Upper lobe of left lung (tissue), 4 donors: ENCODE measurements around the gene CMTM8.

Experiments used
- EP300 ChIP-seq, 4 donors: sonication (generic); formaldehyde crosslinking; IDR thresholded peaks; one replicate each; pipeline ENCODE4 v1.5.1; 2017; ENCODE audit warnings: antibody characterized with exemption in 4 of 4, control low read depth in 2 of 4
- POLR2A ChIP-seq, 4 donors: fragments of 450-650 bp; IDR thresholded peaks; one replicate each; pipeline ENCODE4 v1.5.1; 2016 to 2017; ENCODE audit warnings: antibody characterized with exemption in 4 of 4, mild to moderate bottlenecking in 2 of 4
- TF ChIP-seq, protein P1 (sequence below), 6 experiments: fragments of 450-650 bp in 4 of 6; fragments of 200-600 bp in 2 of 6; sonication (generic) in 2 of 6; IDR thresholded peaks; one replicate each; pipeline ENCODE4 v1.5.1; 2016 to 2019; ENCODE audit warnings: antibody characterized with exemption in 6 of 6

GRCh38 chr3:32302601-32303398 is 64.3 kb downstream of the CMTM8 start:
- no peak for TF ChIP-seq POLR2A (IDR thresholded peaks at IDR 0.05)
- TF ChIP-seq EP300 (IDR thresholded peaks at IDR 0.05) = peak in 1 of 4 donors; percentile 31
- TF ChIP-seq, protein P1, sequence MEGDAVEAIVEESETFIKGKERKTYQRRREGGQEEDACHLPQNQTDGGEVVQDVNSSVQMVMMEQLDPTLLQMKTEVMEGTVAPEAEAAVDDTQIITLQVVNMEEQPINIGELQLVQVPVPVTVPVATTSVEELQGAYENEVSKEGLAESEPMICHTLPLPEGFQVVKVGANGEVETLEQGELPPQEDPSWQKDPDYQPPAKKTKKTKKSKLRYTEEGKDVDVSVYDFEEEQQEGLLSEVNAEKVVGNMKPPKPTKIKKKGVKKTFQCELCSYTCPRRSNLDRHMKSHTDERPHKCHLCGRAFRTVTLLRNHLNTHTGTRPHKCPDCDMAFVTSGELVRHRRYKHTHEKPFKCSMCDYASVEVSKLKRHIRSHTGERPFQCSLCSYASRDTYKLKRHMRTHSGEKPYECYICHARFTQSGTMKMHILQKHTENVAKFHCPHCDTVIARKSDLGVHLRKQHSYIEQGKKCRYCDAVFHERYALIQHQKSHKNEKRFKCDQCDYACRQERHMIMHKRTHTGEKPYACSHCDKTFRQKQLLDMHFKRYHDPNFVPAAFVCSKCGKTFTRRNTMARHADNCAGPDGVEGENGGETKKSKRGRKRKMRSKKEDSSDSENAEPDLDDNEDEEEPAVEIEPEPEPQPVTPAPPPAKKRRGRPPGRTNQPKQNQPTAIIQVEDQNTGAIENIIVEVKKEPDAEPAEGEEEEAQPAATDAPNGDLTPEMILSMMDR (IDR thresholded peaks at IDR 0.05) = no peak
